ENCODE data around the gene MACROD1. TPM values are rescaled to one million over a fixed set of nuclear protein-coding genes. Genes with fewer than 3 reads are reported as not detected.

Gene MACROD1
- total RNA-seq, 2 donors from 2014 or later: 17.4 to 18.4 TPM

- H3K27ac Mint-ChIP-seq: no peak overlapping the region
- ATAC-seq (replicated peaks in 1 of 2) (no peak), DNase-seq (no peak)
- H3K36me3 Mint-ChIP-seq (ENCODE audit: insufficient read depth in 2 of 2): no peaks in the 10 kb centered on the region
- no peaks in the 10 kb centered on the region for H3K9me3 Mint-ChIP-seq
- H3K4me1 Mint-ChIP-seq (ENCODE audit: low read depth): no peaks in the 10 kb centered on the region
- no peaks in the 10 kb centered on the region for H3K27me3 Mint-ChIP-seq (ENCODE audit: low read depth)
- no peak overlapping the region for H3K4me3 Mint-ChIP-seq
Observed at GRCh38 chr11:64089915-64090805, 75.8 kb downstream of the MACROD1 start.

GRCh38 chr11:64089493-64089892 lies 76.4 kb downstream of the MACROD1 start:
- H3K27me3 Mint-ChIP-seq (ENCODE audit: low read depth): no peaks in the 10 kb centered on the region
- H3K9me3 Mint-ChIP-seq: no peaks in the 10 kb centered on the region
- no peaks in the 10 kb centered on the region for H3K36me3 Mint-ChIP-seq (ENCODE audit: insufficient read depth in 2 of 2)
- ATAC-seq (replicated peaks in 1 of 2): no peak
- no peak for DNase-seq
- H3K4me1 Mint-ChIP-seq (ENCODE audit: low read depth): no peaks in the 10 kb centered on the region
- no peak overlapping the region for H3K4me3 Mint-ChIP-seq
- no peak overlapping the region for H3K27ac Mint-ChIP-seq

- H3K27ac Mint-ChIP-seq: no peak overlapping the region
- DNase-seq: no peak
- H3K9me3 Mint-ChIP-seq: no peaks in the 10 kb centered on the region
- H3K4me1 Mint-ChIP-seq (ENCODE audit: low read depth): no peaks in the 10 kb centered on the region
- no peak overlapping the region for H3K4me3 Mint-ChIP-seq
- no peaks in the 10 kb centered on the region for H3K27me3 Mint-ChIP-seq (ENCODE audit: low read depth)
- no peak for ATAC-seq (replicated peaks in 1 of 2)
- no peaks in the 10 kb centered on the region for H3K36me3 Mint-ChIP-seq (ENCODE audit: insufficient read depth in 2 of 2)
Observed at GRCh38 chr11:64089027-64089360, 76.9 kb downstream of the MACROD1 start.

- Mint-ChIP-seq H3K27me3 (ENCODE audit: low read depth) (no peaks in the 10 kb centered on the region), H3K9me3 (no peaks in the 10 kb centered on the region), H3K27ac (no peak overlapping the region), H3K4me1 (ENCODE audit: low read depth) (no peaks in the 10 kb centered on the region), H3K36me3 (ENCODE audit: insufficient read depth in 2 of 2) (no peaks in the 10 kb centered on the region), H3K4me3 (no peak overlapping the region)
- ATAC-seq (replicated peaks in 1 of 2) (peak in 1 of 2 donors; percentile 23), DNase-seq (peak in 1 of 2 donors; percentile 6)
Observed at GRCh38 chr11:64088162-64089026, 77.5 kb downstream of the MACROD1 start.

GRCh38 chr11:64086258-64087123 lies 79.4 kb downstream of the MACROD1 start:
- DNase-seq: no peak
- H3K4me3 Mint-ChIP-seq: no peak overlapping the region
- no peaks in the 10 kb centered on the region for H3K27me3 Mint-ChIP-seq (ENCODE audit: low read depth)
- no peaks in the 10 kb centered on the region for H3K9me3 Mint-ChIP-seq
- ATAC-seq (replicated peaks in 1 of 2): no peak
- H3K4me1 Mint-ChIP-seq (ENCODE audit: low read depth): no peaks in the 10 kb centered on the region
- no peaks in the 10 kb centered on the region for H3K36me3 Mint-ChIP-seq (ENCODE audit: insufficient read depth in 2 of 2)
- H3K27ac Mint-ChIP-seq: no peak overlapping the region

- H3K36me3 Mint-ChIP-seq (ENCODE audit: insufficient read depth in 2 of 2): no peaks in the 10 kb centered on the region
- no peak overlapping the region for H3K4me3 Mint-ChIP-seq
- H3K9me3 Mint-ChIP-seq: no peaks in the 10 kb centered on the region
- DNase-seq (no peak), ATAC-seq (replicated peaks in 1 of 2) (no peak)
- no peak overlapping the region for H3K27ac Mint-ChIP-seq
- H3K27me3 Mint-ChIP-seq (ENCODE audit: low read depth): no peaks in the 10 kb centered on the region
- H3K4me1 Mint-ChIP-seq (ENCODE audit: low read depth): no peaks in the 10 kb centered on the region
Observed at GRCh38 chr11:64085906-64086257, 80.0 kb downstream of the MACROD1 start.

- Mint-ChIP-seq H3K4me3 (no peak overlapping the region), H3K4me1 (ENCODE audit: low read depth) (no peaks in the 10 kb centered on the region), H3K9me3 (no peaks in the 10 kb centered on the region), H3K27ac (no peak overlapping the region), H3K36me3 (ENCODE audit: insufficient read depth in 2 of 2) (no peaks in the 10 kb centered on the region), H3K27me3 (ENCODE audit: low read depth) (no peaks in the 10 kb centered on the region)
- no peak for DNase-seq
- no peak for ATAC-seq (replicated peaks in 1 of 2)
Observed at GRCh38 chr11:64084951-64085710, 80.8 kb downstream of the MACROD1 start.

- no peak for DNase-seq
- Mint-ChIP-seq H3K4me3 (no peak overlapping the region), H3K36me3 (ENCODE audit: insufficient read depth in 2 of 2) (no peaks in the 10 kb centered on the region), H3K4me1 (ENCODE audit: low read depth) (no peaks in the 10 kb centered on the region), H3K27ac (no peak overlapping the region), H3K9me3 (no peaks in the 10 kb centered on the region), H3K27me3 (ENCODE audit: low read depth) (no peaks in the 10 kb centered on the region)
- no peak for ATAC-seq (replicated peaks in 1 of 2)
Observed at GRCh38 chr11:64084146-64084950, 81.6 kb downstream of the MACROD1 start.

- no peak overlapping the region for H3K4me3 Mint-ChIP-seq
- ATAC-seq (replicated peaks in 1 of 2) (no peak), DNase-seq (no peak)
- no peaks in the 10 kb centered on the region for H3K27me3 Mint-ChIP-seq (ENCODE audit: low read depth)
- no peaks in the 10 kb centered on the region for H3K36me3 Mint-ChIP-seq (ENCODE audit: insufficient read depth in 2 of 2)
- no peaks in the 10 kb centered on the region for H3K4me1 Mint-ChIP-seq (ENCODE audit: low read depth)
- no peak overlapping the region for H3K27ac Mint-ChIP-seq
- H3K9me3 Mint-ChIP-seq: no peaks in the 10 kb centered on the region
Observed at GRCh38 chr11:64083398-64084080, 82.4 kb downstream of the MACROD1 start.

- ATAC-seq (replicated peaks in 1 of 2) (no peak), DNase-seq (no peak)
- Mint-ChIP-seq H3K27me3 (ENCODE audit: low read depth) (no peaks in the 10 kb centered on the region), H3K4me1 (ENCODE audit: low read depth) (no peaks in the 10 kb centered on the region), H3K36me3 (ENCODE audit: insufficient read depth in 2 of 2) (no peaks in the 10 kb centered on the region), H3K9me3 (no peaks in the 10 kb centered on the region), H3K4me3 (no peak overlapping the region), H3K27ac (no peak overlapping the region)
Observed at GRCh38 chr11:64081745-64082442, 84.0 kb downstream of the MACROD1 start.

- Mint-ChIP-seq H3K4me3 (no peak overlapping the region), H3K9me3 (no peaks in the 10 kb centered on the region), H3K27me3 (ENCODE audit: low read depth) (no peaks in the 10 kb centered on the region), H3K36me3 (ENCODE audit: insufficient read depth in 2 of 2) (no peaks in the 10 kb centered on the region), H3K27ac (no peak overlapping the region), H3K4me1 (ENCODE audit: low read depth) (no peaks in the 10 kb centered on the region)
- DNase-seq (no peak), ATAC-seq (replicated peaks in 1 of 2) (no peak)
Observed at GRCh38 chr11:64080390-64080789, 85.5 kb downstream of the MACROD1 start.
